GM04503 (cell line): ENCODE measurements around the gene CTDP1.

Experiments
- DNase-seq: peaks from one replicate; pipeline ENCODE4 v3.0.0-alpha.2; 2012; ENCODE audit warnings: low read depth

CTDP1 gene

GRCh38 chr18:79679552-79680099, at the start of gene CTDP1:
TSS of gene CTDP1 (plus strand) at chr18:79679803. CDS start at chr18:79679948, 145 bp downstream.
- DNase-seq = no peak

- no peak for DNase-seq
Observed at GRCh38 chr18:79630281-79631095, 49.1 kb upstream of the CTDP1 start.

- DNase-seq = no peak
Observed at GRCh38 chr18:79631096-79631507, 48.5 kb upstream of the CTDP1 start.

- DNase-seq = no peak
Observed at GRCh38 chr18:79631761-79632446, 47.7 kb upstream of the CTDP1 start.

GRCh38 chr18:79632765-79633164, 46.8 kb upstream of the CTDP1 start:
- DNase-seq = no peak

- DNase-seq = no peak
Observed at GRCh38 chr18:79634186-79634585, 45.4 kb upstream of the CTDP1 start.

- no peak for DNase-seq
Observed at GRCh38 chr18:79634593-79635426, 44.8 kb upstream of the CTDP1 start.

GRCh38 chr18:79635427-79635726, 44.2 kb upstream of the CTDP1 start:
- DNase-seq = no peak

GRCh38 chr18:79637181-79637920, 42.3 kb upstream of the CTDP1 start:
- DNase-seq = no peak

- no peak for DNase-seq
Observed at GRCh38 chr18:79637921-79638909, 41.4 kb upstream of the CTDP1 start.

- DNase-seq = no peak
Observed at GRCh38 chr18:79639072-79639829, 40.4 kb upstream of the CTDP1 start.

- no peak for DNase-seq
Observed at GRCh38 chr18:79640064-79640672, 39.4 kb upstream of the CTDP1 start.

GRCh38 chr18:79640875-79641274, 38.7 kb upstream of the CTDP1 start:
- no peak for DNase-seq

GRCh38 chr18:79641722-79642497, 37.7 kb upstream of the CTDP1 start:
- DNase-seq = no peak

- DNase-seq = no peak
Observed at GRCh38 chr18:79642626-79643025, 37.0 kb upstream of the CTDP1 start.

- no peak for DNase-seq
Observed at GRCh38 chr18:79643054-79643984, 36.3 kb upstream of the CTDP1 start.

GRCh38 chr18:79644006-79644665, 35.5 kb upstream of the CTDP1 start:
- no peak for DNase-seq
